NCI-H1105 treated with DMSO at 0.1 percent for 48 hours (cell line): ENCODE measurements around the gene HS6ST3.
"Not testable (repeated sequence)": the region's sequence is repeated elsewhere in the genome, so short reads cannot be mapped to it uniquely, and the experiment has no call there.

ENCODE experiments used
- DNase-seq: peaks from one replicate; lab custom pipeline; 2025; lab: John Stamatoyannopoulos, UW

Gene HS6ST3

DNA sequence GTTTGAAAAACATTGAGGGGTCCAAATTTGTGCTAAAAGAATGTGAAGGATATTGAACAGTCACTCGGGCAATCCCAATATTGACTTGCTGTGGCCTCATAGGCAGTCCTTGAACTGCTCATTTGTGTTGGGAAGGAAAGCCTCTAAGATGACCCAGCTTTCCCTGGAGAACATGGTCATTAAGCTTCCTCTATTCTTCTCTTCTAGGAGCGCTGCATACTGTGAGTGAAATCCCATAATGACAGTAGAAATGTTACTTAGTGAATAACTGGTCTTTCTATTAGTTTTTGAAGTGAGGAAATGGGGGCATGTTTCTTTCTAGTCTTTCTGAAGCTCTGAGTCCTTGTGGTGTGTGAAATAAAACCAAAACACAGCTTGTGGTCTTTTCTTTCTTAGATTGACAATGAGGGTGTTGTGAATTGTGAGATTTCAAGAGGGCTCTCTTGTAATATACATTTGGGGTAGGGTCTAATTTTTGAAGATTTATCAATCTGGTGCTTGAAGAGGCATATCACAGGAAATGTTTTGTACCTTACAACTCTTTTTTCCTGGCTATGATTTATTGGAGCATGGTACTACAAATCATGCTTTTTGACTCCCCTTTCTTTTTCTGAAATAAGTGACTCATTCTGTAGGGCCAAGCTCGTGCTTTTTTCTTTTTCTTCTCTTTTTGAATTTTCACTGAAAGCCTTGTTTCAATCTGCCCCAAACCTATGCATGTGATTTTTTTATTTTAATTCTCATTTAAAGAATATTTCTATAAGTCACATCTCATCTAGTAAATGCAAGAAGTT lies 653.6 kb downstream of the HS6ST3 start:
- DNase-seq = no peak

GRCh38 chr13:96744367-96745331 lies 654.7 kb downstream of the HS6ST3 start:
- no peak for DNase-seq

- DNase-seq = no peak
Measured at GRCh38 chr13:96746886-96747285, 657.0 kb downstream of the HS6ST3 start.

DNA sequence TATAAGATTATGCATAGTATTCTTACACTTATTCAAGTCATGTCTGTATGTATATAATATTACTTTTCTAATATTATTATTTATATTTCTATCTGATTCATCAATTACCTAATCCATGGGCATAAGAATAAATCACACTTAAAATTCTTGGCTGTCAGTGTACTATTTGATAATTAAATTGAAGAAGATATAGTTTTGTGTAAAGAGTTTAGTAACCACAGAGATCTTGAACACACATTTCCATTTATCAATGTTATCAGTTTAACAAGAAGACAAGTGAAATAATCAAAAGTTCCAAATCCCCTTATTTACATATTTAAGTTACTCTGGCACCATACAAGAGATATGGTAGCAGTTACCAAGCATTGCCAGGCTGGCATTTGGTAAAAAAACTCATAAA lies 659.9 kb downstream of the HS6ST3 start:
- DNase-seq = no peak

DNA sequence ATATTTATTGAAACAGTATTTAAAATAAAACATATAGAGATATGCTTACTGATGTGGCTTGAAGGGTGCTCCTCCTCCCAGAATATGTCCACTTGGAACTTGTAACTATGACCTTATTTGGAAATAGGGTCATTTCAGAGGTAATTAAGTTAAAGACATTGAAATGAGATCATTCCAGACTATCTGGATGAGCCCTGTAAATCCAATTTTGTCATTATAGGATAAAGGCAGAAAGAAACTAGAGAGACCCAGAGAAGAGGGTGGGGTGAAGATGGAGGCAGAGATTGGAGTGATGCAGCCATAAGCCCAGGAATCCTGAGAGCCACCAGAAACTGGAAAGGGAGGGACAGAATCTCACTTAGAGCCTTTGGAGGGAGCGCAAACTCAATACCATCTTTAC lies 661.2 kb downstream of the HS6ST3 start:
- DNase-seq = no peak

GRCh38 chr13:96762876-96763275 lies 673.0 kb downstream of the HS6ST3 start:
- DNase-seq = no peak

GRCh38 chr13:96766306-96766705 lies 676.4 kb downstream of the HS6ST3 start:
- DNase-seq = no peak

- no peak for DNase-seq
Measured at GRCh38 chr13:96768524-96768923, 678.6 kb downstream of the HS6ST3 start.

DNA sequence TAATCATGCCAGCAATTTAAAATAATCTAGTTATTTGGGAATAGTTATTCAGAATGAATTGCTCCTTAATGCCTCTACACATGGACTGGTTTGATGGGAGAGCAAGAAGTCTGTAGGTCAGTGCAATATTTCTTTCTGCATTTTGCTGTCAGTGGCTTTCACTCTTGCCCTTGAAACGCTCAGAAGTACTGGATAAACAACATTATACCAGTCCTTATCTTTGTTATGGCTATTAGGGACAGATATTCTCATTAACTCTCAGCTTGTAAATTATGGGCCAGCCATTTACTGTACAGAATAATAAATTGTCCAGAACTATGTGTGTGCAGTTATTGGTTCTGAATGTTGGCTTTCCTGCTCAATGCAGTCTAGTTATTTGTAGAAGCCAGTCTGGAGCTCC lies 680.0 kb downstream of the HS6ST3 start:
- no peak for DNase-seq

- no peak for DNase-seq
Measured at GRCh38 chr13:96771486-96772367, 681.8 kb downstream of the HS6ST3 start.

GRCh38 chr13:96772426-96772825 lies 682.5 kb downstream of the HS6ST3 start:
- DNase-seq = no peak

- not testable (repeated sequence) for DNase-seq
Measured at GRCh38 chr13:96778302-96778701, 688.4 kb downstream of the HS6ST3 start.

- DNase-seq = no peak
Measured at GRCh38 chr13:96779691-96780090, 689.8 kb downstream of the HS6ST3 start.

DNA sequence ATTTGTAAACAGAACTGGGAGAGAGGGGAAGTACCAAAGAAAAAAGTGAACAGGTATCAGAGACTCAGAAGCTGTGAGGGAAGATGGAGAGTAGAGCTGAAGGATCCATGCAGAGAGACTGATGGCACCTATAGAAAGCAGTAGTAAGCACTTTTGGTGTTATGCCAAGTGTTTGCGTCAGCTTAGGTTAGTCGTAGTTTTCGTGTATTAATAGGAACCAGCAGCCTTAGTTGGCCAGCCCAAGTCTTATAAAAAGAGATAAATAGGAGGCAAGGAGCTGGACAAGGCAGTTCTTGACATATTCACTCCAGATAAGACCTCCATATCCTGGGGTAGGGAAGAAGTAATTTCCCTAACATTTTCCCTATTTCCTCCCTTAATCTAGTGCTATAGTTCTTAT lies 690.2 kb downstream of the HS6ST3 start:
- no peak for DNase-seq

- DNase-seq = no peak
Measured at GRCh38 chr13:96781141-96781540, 691.2 kb downstream of the HS6ST3 start.

DNA sequence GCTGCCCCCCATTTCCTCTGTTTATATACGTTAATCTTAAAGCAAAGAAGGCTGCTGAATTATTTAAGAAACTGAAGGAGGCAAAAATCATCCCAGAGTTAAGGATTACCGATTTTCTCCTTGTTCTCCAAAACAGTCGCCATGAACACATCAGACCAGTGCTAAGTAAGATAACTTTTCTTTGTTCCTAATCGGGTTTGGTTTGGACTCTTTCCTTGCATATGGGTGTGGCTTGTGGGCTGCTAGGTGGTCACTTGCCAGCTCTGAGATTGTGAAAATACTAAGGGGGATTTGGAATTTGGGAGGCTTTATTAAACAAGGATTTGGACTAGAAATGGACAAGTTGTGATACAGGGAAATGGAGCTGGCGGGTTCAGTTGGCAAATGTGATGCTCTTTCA lies 692.3 kb downstream of the HS6ST3 start:
- no peak for DNase-seq

- DNase-seq = no peak
Measured at GRCh38 chr13:96783057-96783456, 693.1 kb downstream of the HS6ST3 start.

DNA sequence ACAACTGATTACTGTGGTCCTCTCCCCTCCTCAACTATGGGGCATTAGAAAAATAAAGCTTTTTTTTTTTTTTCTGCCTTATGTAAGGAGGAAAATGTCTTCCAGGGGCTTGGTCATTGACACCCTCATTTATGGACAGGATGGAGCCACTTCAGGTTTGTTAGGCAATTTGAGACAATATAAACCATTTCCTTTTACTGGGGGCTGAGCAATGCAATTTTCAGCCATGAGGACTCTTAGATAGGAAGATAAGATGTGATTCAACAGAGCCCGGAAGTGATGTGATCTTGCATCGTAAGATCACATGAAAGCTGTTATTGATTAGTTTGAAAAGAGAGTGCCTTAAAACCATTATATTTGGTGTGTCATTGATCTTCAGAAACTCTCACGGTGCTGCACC lies 693.6 kb downstream of the HS6ST3 start:
- no peak for DNase-seq

DNA sequence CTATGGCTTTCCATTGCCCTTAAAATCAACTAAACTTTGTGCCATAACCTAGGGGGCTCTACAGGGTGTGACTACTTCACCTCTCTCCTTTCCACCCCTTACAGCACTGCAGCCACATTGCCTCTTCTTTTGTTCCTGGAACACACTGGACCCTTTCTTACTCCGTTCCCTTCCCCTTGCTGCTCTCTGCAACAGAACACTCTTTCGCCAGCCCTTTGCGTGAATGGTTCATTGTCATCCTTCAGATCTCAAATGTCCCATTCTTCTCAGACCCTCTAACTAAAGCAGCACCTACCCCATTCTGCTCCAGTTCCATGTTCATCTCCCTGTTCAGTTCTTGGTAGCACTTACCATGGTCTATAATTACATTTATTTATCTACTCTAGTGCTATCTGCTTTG lies 696.1 kb downstream of the HS6ST3 start:
- DNase-seq = no peak

- no peak for DNase-seq
Measured at GRCh38 chr13:96792188-96792587, 702.3 kb downstream of the HS6ST3 start.

GRCh38 chr13:96792736-96793403 lies 703.0 kb downstream of the HS6ST3 start:
- no peak for DNase-seq

GRCh38 chr13:96793404-96793755 lies 703.5 kb downstream of the HS6ST3 start:
- DNase-seq = no peak
